GM12891 (cell line): ENCODE results near the gene BRPF3.

ENCODE experiments used
- POLR2A ChIP-seq: IDR thresholded peaks from 2 replicates; pipeline ENCODE4 v1.6.1; 2011; ENCODE audit warnings: low read depth, low read length, control low read depth
- POLR2AphosphoS5 ChIP-seq: IDR thresholded peaks from 2 replicates; pipeline ENCODE4 v1.6.1; 2011; ENCODE audit warnings: low read depth, low read length, control low read depth

GRCh38 chr6:36207155-36207554, 10.6 kb downstream of the BRPF3 start:
- no peak for TF ChIP-seq POLR2A
- TF ChIP-seq POLR2AphosphoS5, result no peak
